Neural progenitor cell (in vitro differentiated cells): ENCODE measurements around the gene EFNA5. TPM values are rescaled to one million over a fixed set of nuclear protein-coding genes. Genes with fewer than 3 reads are reported as not detected.
A peak's percentile ranks its signal among the peaks of the same experiment; 100 is the strongest.

ENCODE experiments used
- DNase-seq: peaks from one replicate; pipeline ENCODE4 v3.0.0-alpha.2; 2016; ENCODE audit warnings: low spot score
- H2AFZ ChIP-seq: fragments of 200-600 bp; sonication (generic); replicated peaks from 2 replicates; pipeline ENCODE4 v1.6.1; 2016; ENCODE audit warnings: antibody characterized with exemption
- H3F3A ChIP-seq: fragments of 200-600 bp; sonication (generic); 2 replicates; pipeline ENCODE4 v1.6.1; 2016; ENCODE audit warnings: antibody characterized with exemption, low read depth
- H3K27ac ChIP-seq: fragments of 200-600 bp; sonication (generic); 2 replicates; pipeline ENCODE4 v1.5.1; 2016; ENCODE audit warnings: mild to moderate bottlenecking
- H3K27me3 ChIP-seq: fragments of 200-600 bp; sonication (generic); 2 replicates; pipeline ENCODE4 v1.6.1; 2016; ENCODE audit warnings: mild to moderate bottlenecking, moderate library complexity
- H3K36me3 ChIP-seq: fragments of 200-600 bp; sonication (generic); 2 replicates; pipeline ENCODE4 v1.5.1; 2016
- H3K4me1 ChIP-seq: fragments of 200-600 bp; sonication (generic); 2 replicates; pipeline ENCODE4 v1.6.1; 2016; ENCODE audit warnings: mixed run types
- H3K4me2 ChIP-seq: fragments of 200-600 bp; sonication (generic); 2 replicates; pipeline ENCODE4 v1.6.1; 2016
- H3K4me3 ChIP-seq: fragments of 200-600 bp; sonication (generic); 2 replicates; pipeline ENCODE4 v1.5.1; 2016
- H3K79me2 ChIP-seq: fragments of 200-600 bp; sonication (generic); 2 replicates; pipeline ENCODE4 v1.6.1; 2016; ENCODE audit warnings: low read depth
- H3K9ac ChIP-seq: fragments of 200-600 bp; sonication (generic); 2 replicates; pipeline ENCODE4 v1.6.1; 2016
- H3K9me3 ChIP-seq: fragments of 200-600 bp; sonication (generic); 2 replicates; pipeline ENCODE4 v1.5.1; 2016; ENCODE audit warnings: low read depth
- H4K20me1 ChIP-seq: fragments of 200-600 bp; sonication (generic); 2 replicates; pipeline ENCODE4 v1.6.1; 2016; ENCODE audit warnings: low read depth
- H3K27ac Mint-ChIP-seq: 3 replicates; pipeline ENCODE4 v1.8.0; 2021; ENCODE audit warnings: mixed read lengths
- H3K27me3 Mint-ChIP-seq: 2 replicates; pipeline ENCODE4 v1.8.0; 2022; ENCODE audit warnings: low read depth, mild to moderate bottlenecking, inconsistent platforms, moderate library complexity, mixed read lengths; ENCODE audit not compliant: insufficient read depth
- H3K36me3 Mint-ChIP-seq: 3 replicates; pipeline ENCODE4 v1.8.0; 2021; ENCODE audit warnings: mixed read lengths
- H3K4me1 Mint-ChIP-seq: 3 replicates; pipeline ENCODE4 v1.8.0; 2021; ENCODE audit warnings: mixed read lengths
- H3K4me3 Mint-ChIP-seq: 3 replicates; pipeline ENCODE4 v1.8.0; 2021; ENCODE audit warnings: mild to moderate bottlenecking, moderate library complexity, mixed read lengths
- H3K9me3 Mint-ChIP-seq: 3 replicates; pipeline ENCODE4 v1.8.0; 2020; ENCODE audit warnings: mixed read lengths
- CTCF ChIP-seq: fragments of 200-600 bp; sonication (generic); IDR thresholded peaks from 2 replicates; pipeline ENCODE4 v1.5.1; 2017; ENCODE audit warnings: antibody characterized with exemption, mild to moderate bottlenecking
- EZH2 ChIP-seq: fragments of 200-600 bp; sonication (generic); IDR thresholded peaks from 2 replicates; pipeline ENCODE4 v1.6.1; 2017; ENCODE audit warnings: antibody characterized with exemption, mild to moderate bottlenecking, moderate library complexity
- EZH2phosphoT487 ChIP-seq: fragments of 200-600 bp; sonication (generic); IDR thresholded peaks from 2 replicates; pipeline ENCODE4 v1.6.1; 2017; ENCODE audit warnings: antibody characterized with exemption
- total RNA-seq: library from RNA; depleted of rRNA; stranded (reverse); fragments of >200 nt; gene quantifications from 2 replicates; pipeline ENCODE4 v1.2.3, GENCODE V29; 2015; ENCODE audit warnings: low replicate concordance

EFNA5 gene
- total RNA-seq, 1 donor from 2014 or later: 105 TPM

DNA sequence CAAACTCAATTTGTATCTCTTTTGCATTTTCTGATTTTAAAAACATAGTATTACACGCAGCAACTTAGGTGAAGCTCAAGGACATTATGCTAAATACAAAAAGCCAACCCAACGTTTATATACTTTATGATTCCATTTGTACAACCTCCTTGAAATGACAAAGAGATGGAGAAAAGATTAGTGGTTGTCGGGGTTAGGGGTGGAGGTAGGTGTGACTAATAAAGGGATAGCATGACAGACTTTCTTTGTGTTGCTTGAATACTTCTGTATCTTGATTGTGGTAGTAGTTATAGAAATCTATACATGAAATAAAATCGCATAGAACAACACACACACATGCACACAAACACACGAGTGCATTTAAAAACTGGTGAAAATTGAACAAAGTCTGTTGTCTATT is 42.5 kb upstream of the EFNA5 start:
- TF ChIP-seq EZH2 (no peak), CTCF (no peak), EZH2phosphoT487 (no peak)
- Mint-ChIP-seq H3K4me1 (no peaks in the 10 kb centered on the region), H3K36me3 (no peaks in the 10 kb centered on the region), H3K9me3 (peaks cover 20% of the 10 kb centered on the region), H3K4me3 (no peak overlapping the region), H3K27me3 (no peaks in the 10 kb centered on the region), H3K27ac (no peak overlapping the region)
- no peak for DNase-seq
- Histone ChIP-seq H3K9ac (no peak overlapping the region), H3K9me3 (no peaks in the 10 kb centered on the region), H3K4me1 (no peaks in the 10 kb centered on the region), H3K27me3 (no peaks in the 10 kb centered on the region), H4K20me1 (no peaks in the 10 kb centered on the region), H3K79me2 (no peaks in the 10 kb centered on the region), H3K4me2 (no peak overlapping the region), H3K4me3 (no peak overlapping the region), H3K36me3 (no peaks in the 10 kb centered on the region), H2AFZ (no peak overlapping the region), H3K27ac (no peak overlapping the region), H3F3A (peaks cover 4% of the 10 kb centered on the region)

- no peaks in the 10 kb centered on the region for H3K79me2 ChIP-seq
- Mint-ChIP-seq H3K4me3 (no peak overlapping the region), H3K27ac (no peak overlapping the region), H3K36me3 (no peaks in the 10 kb centered on the region), H3K27me3 (no peaks in the 10 kb centered on the region), H3K4me1 (no peaks in the 10 kb centered on the region), H3K9me3 (peaks cover 19% of the 10 kb centered on the region)
- no peak overlapping the region for H3K4me2 ChIP-seq
- no peak overlapping the region for H3K4me3 ChIP-seq
- no peaks in the 10 kb centered on the region for H3K27me3 ChIP-seq
- H3F3A ChIP-seq: peaks cover 5% of the 10 kb centered on the region
- H3K9ac ChIP-seq: no peak overlapping the region
- H3K9me3 ChIP-seq: no peaks in the 10 kb centered on the region
- no peaks in the 10 kb centered on the region for H4K20me1 ChIP-seq
- peaks cover 7% of the 10 kb centered on the region for H3K36me3 ChIP-seq
- no peak for TF ChIP-seq EZH2
- TF ChIP-seq CTCF: no peak
- TF ChIP-seq EZH2phosphoT487: no peak
- H2AFZ ChIP-seq: no peak overlapping the region
- no peak overlapping the region for H3K27ac ChIP-seq
- no peak for DNase-seq
- H3K4me1 ChIP-seq: no peaks in the 10 kb centered on the region
Observed at GRCh38 chr5:107712359-107712870, 41.7 kb upstream of the EFNA5 start.

- Histone ChIP-seq H3K9ac (no peak overlapping the region), H4K20me1 (no peaks in the 10 kb centered on the region), H3K79me2 (no peaks in the 10 kb centered on the region), H3K4me3 (no peak overlapping the region), H3K4me1 (peaks cover 20% of the 10 kb centered on the region), H3K36me3 (peaks cover 8% of the 10 kb centered on the region), H3K4me2 (peak overlapping the region; percentile 1), H3F3A (peaks cover 19% of the 10 kb centered on the region), H3K9me3 (no peaks in the 10 kb centered on the region), H3K27ac (no peak overlapping the region), H2AFZ (no peak overlapping the region), H3K27me3 (no peaks in the 10 kb centered on the region)
- DNase-seq: no peak
- Mint-ChIP-seq H3K9me3 (peaks cover 19% of the 10 kb centered on the region), H3K27me3 (no peaks in the 10 kb centered on the region), H3K27ac (no peak overlapping the region), H3K36me3 (no peaks in the 10 kb centered on the region), H3K4me3 (no peak overlapping the region), H3K4me1 (peaks cover 12% of the 10 kb centered on the region)
- no peak for TF ChIP-seq EZH2
- no peak for TF ChIP-seq CTCF
- no peak for TF ChIP-seq EZH2phosphoT487
Observed at GRCh38 chr5:107705402-107706014, 34.8 kb upstream of the EFNA5 start.
